Endothelial cell of umbilical vein (primary cell): ENCODE data around the gene TEF. TPM values are rescaled to one million over a fixed set of nuclear protein-coding genes. Genes with fewer than 3 reads are reported as not detected.

ENCODE experiments used
- BruUV-seq: library from RNA; stranded (reverse); fragments of 400-500 nt; replicated peaks from 2 replicates; lab custom pipeline; 2021; lab: Mats Ljungman, UMichigan
- CTCF ChIA-PET: fragments of 300-600, 350-600 bp; sonication (Branson Sonifier 250); formaldehyde crosslinking; loops from one replicate; lab custom pipeline; 2021; ENCODE audit warnings: antibody characterized with exemption, inconsistent platforms; lab: Charles Lee
- POLR2A ChIA-PET: fragments of 300-600, 350-600 bp; sonication (Branson Sonifier 250); formaldehyde crosslinking; loops from one replicate; lab custom pipeline; 2021; ENCODE audit warnings: antibody characterized with exemption, inconsistent platforms; lab: Charles Lee
- DNase-seq: peaks from one replicate; pipeline ENCODE4 v3.0.0-alpha.2; 2011; ENCODE audit warnings: low read depth, low spot score
- FAIRE-seq: peaks from 2 replicates; lab custom pipeline; 2011; peaks lifted over from hg19 to GRCh38; lab: Jason Lieb, UNC
- H2AFZ ChIP-seq: 2 replicates; pipeline ENCODE4 v1.6.0; 2012; ENCODE audit warnings: low read depth, low read length, control low read depth, inconsistent platforms
- H3K27ac ChIP-seq: 2 replicates; pipeline ENCODE4 v1.5.1; 2011; ENCODE audit warnings: low read depth, mild to moderate bottlenecking, control low read depth, low read length, moderate library complexity; ENCODE audit not compliant: insufficient read depth
- H3K27me3 ChIP-seq, 2 experiments: 2 replicates each; pipeline versions ENCODE4 v1.6.0 to v1.6.1; 2011; ENCODE audit warnings: low read length in 2 of 2, mixed read lengths in 1 of 2; ENCODE audit not compliant: control insufficient read depth in 2 of 2, insufficient read depth in 2 of 2
- H3K36me3 ChIP-seq, 2 experiments: 2 replicates in 1 of 2; 3 replicates in 1 of 2; pipeline ENCODE4 v1.5.1; 2011; ENCODE audit warnings: low read length in 2 of 2, mild to moderate bottlenecking in 1 of 2, moderate library complexity in 1 of 2; ENCODE audit not compliant: control insufficient read depth in 2 of 2, insufficient read depth in 2 of 2; ENCODE audit errors: extremely low read depth in 1 of 2
- H3K4me1 ChIP-seq: 3 replicates; pipeline ENCODE4 v1.5.1; 2011; ENCODE audit warnings: mild to moderate bottlenecking, low read length; ENCODE audit not compliant: control insufficient read depth, insufficient read depth; ENCODE audit errors: extremely low read depth
- H3K4me2 ChIP-seq: 2 replicates; pipeline ENCODE4 v1.6.1; 2011; ENCODE audit warnings: low read length, control low read depth, mixed read lengths; ENCODE audit not compliant: insufficient read depth
- H3K4me3 ChIP-seq, 3 experiments: fragments of 200-600 bp in 1 of 3; sonication (generic), shearing (Covaris generic) in 1 of 3; replicated peaks in 1 of 3; 2 replicates each; pipeline ENCODE4 v1.5.1; 2011 to 2016; ENCODE audit warnings: control low read depth in 3 of 3, low read length in 3 of 3, mild to moderate bottlenecking in 2 of 3, inconsistent platforms in 1 of 3, low read depth in 1 of 3, moderate library complexity in 1 of 3; ENCODE audit not compliant: insufficient read depth in 1 of 3
- H3K79me2 ChIP-seq: 2 replicates; pipeline ENCODE4 v1.6.0; 2012; ENCODE audit warnings: low read length, inconsistent platforms; ENCODE audit not compliant: control insufficient read depth, insufficient read depth
- H3K9ac ChIP-seq: replicated peaks from 2 replicates; pipeline ENCODE3; 2011; ENCODE audit warnings: low read length, control low read depth; ENCODE audit not compliant: insufficient read depth; ENCODE audit errors: extremely low read depth
- H3K9me1 ChIP-seq: replicated peaks from 3 replicates; pipeline ENCODE4 v1.6.0; 2011; ENCODE audit warnings: mild to moderate bottlenecking, low read length; ENCODE audit not compliant: control insufficient read depth, insufficient read depth; ENCODE audit errors: extremely low read depth
- H3K9me3 ChIP-seq: replicated peaks from 2 replicates; pipeline ENCODE4 v1.5.1; 2012; ENCODE audit warnings: low read length, inconsistent platforms; ENCODE audit not compliant: control insufficient read depth, insufficient read depth
- H4K20me1 ChIP-seq: replicated peaks from 2 replicates; pipeline ENCODE3; 2011; ENCODE audit warnings: mild to moderate bottlenecking, low read length; ENCODE audit not compliant: control insufficient read depth, insufficient read depth; ENCODE audit errors: extremely low read depth
- EZH2 ChIP-seq: IDR thresholded peaks from 2 replicates; pipeline ENCODE4 v1.6.1; 2012; ENCODE audit warnings: borderline replicate concordance, low read depth, mild to moderate bottlenecking, moderate library complexity, low read length, inconsistent platforms; ENCODE audit not compliant: severe bottlenecking
- FOS ChIP-seq: IDR thresholded peaks from 2 replicates; pipeline ENCODE4 v1.6.1; 2011; ENCODE audit warnings: mild to moderate bottlenecking, low read length, moderate library complexity, borderline replicate concordance; ENCODE audit not compliant: insufficient read depth
- GATA2 ChIP-seq: IDR thresholded peaks from 2 replicates; pipeline ENCODE4 v1.7.0; 2011; ENCODE audit warnings: low read depth, mild to moderate bottlenecking, moderate library complexity, mixed read lengths, low read length; ENCODE audit not compliant: insufficient read length, insufficient read depth
- JUN ChIP-seq: IDR thresholded peaks from 2 replicates; pipeline ENCODE4 v1.6.1; 2011; ENCODE audit warnings: borderline replicate concordance, low read depth; ENCODE audit not compliant: insufficient read length, insufficient read depth
- MYC ChIP-seq: IDR thresholded peaks from one replicate; pipeline ENCODE4 v1.6.1; 2011; ENCODE audit warnings: mild to moderate bottlenecking, low read depth, low read length
- POLR2A ChIP-seq: IDR thresholded peaks from 2 replicates; pipeline ENCODE4 v1.6.1; 2012; ENCODE audit warnings: low read depth, mild to moderate bottlenecking, control low read depth, low read length
- POLR2AphosphoS5 ChIP-seq: IDR thresholded peaks from 2 replicates; pipeline ENCODE4 v1.6.1; 2012; ENCODE audit warnings: low read depth, mild to moderate bottlenecking, control low read depth, low read length, moderate library complexity; ENCODE audit not compliant: insufficient read depth
- dilution Hi-C: fragments of 300-500 bp; cut with MboI; formaldehyde crosslinking; loops from one replicate; pipeline ENCODE4 v1.15.0; 2019; ENCODE audit warnings: low sequenced_read_pairs; ENCODE audit not compliant: extremely low pct_ligation_motif_present
- intact Hi-C: fragments of 100-400 bp; cut with micrococcal nuclease; formaldehyde crosslinking; loops from one replicate; pipeline ENCODE4 v1.10.0; 2022
- polyA plus RNA-seq, 4 experiments: library from polyadenylated mRNA; depleted of rRNA in 3 of 4; stranded (reverse) in 3 of 4; unstranded in 1 of 4; fragments of >200 nt; gene quantifications; 2 replicates each; pipeline versions ENCODE4 v1.2.1 to v1.2.3, GENCODE V29; 2011 to 2012; ENCODE audit warnings: missing spikeins in 1 of 4
- total RNA-seq: library from RNA; stranded (reverse); gene quantifications from 2 replicates; pipeline ENCODE4 v1.2.3, GENCODE V29; 2021
- TF ChIP-seq, protein P1 (sequence below): IDR thresholded peaks from 2 replicates; pipeline ENCODE4 v1.6.1; 2011; ENCODE audit not compliant: insufficient read depth, insufficient read length
- TF ChIP-seq, protein P2 (sequence below), 2 donors: IDR thresholded peaks; 1 replicate in 1 of 2; 2 replicates in 1 of 2; pipeline ENCODE4 v1.5.1; 2011; ENCODE audit warnings: low read length in 2 of 2, mild to moderate bottlenecking in 2 of 2, moderate library complexity in 2 of 2, control low read depth in 1 of 2, inconsistent platforms in 1 of 2, low read depth in 1 of 2; ENCODE audit not compliant: insufficient read depth in 1 of 2; ENCODE audit errors: extremely low read depth in 1 of 2

TEF gene
- total and polyA plus RNA-seq, 2 donors (not counting 3 experiments of a cell fraction or from before 2014, with no cell fraction given) = 2.2 to 4.0 TPM

DNA sequence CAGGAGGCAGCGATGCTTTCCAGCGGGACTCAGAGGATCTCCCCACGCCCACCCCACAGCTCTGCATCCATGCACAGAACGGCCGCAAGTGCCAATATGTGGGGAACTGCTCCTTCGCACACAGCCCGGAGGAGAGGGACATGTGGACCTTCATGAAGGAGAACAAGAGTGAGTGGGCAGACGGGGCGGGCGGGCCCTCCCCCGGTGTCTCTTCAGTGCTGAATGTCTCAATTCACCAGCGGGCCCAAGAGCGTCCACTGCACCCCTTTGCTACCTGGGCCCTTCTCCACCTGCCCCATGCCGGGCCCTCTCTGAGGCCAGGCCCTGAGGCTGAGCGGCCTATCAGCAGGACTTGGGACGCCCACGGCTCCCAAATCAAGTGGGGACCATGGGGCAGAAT lies 25.8 kb upstream of the TEF start:
- FAIRE-seq (no peak), DNase-seq (no peak)
- H3K27ac ChIP-seq = no peak overlapping the region
- no peak overlapping the region for H3K9ac ChIP-seq
- H3K9me1 ChIP-seq = no peaks in the 10 kb centered on the region
- intact Hi-C loops (no loop called here), dilution Hi-C loops (no loop called here)
- CTCF ChIA-PET = no interaction called here
- POLR2A ChIA-PET = no interaction called here
- H3K4me2 ChIP-seq = no peak overlapping the region
- TF ChIP-seq FOS = no peak
- TF ChIP-seq GATA2 = no peak
- TF ChIP-seq POLR2A = no peak
- no peak for TF ChIP-seq MYC
- no peak for TF ChIP-seq EZH2
- TF ChIP-seq, protein P1, sequence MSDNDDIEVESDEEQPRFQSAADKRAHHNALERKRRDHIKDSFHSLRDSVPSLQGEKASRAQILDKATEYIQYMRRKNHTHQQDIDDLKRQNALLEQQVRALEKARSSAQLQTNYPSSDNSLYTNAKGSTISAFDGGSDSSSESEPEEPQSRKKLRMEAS = no peak
- peaks cover 3 to 61% of the 10 kb centered on the region in 2 experiments for H3K36me3 ChIP-seq
- no peaks in the 10 kb centered on the region for H3K27me3 ChIP-seq
- H2AFZ ChIP-seq = no peak overlapping the region
- H3K4me1 ChIP-seq = no peaks in the 10 kb centered on the region
- no peaks in the 10 kb centered on the region for H3K9me3 ChIP-seq
- BruUV-seq = no TSS peak
- H3K4me3 ChIP-seq = no peak overlapping the region
- no peaks in the 10 kb centered on the region for H4K20me1 ChIP-seq
- H3K79me2 ChIP-seq = no peaks in the 10 kb centered on the region

DNA sequence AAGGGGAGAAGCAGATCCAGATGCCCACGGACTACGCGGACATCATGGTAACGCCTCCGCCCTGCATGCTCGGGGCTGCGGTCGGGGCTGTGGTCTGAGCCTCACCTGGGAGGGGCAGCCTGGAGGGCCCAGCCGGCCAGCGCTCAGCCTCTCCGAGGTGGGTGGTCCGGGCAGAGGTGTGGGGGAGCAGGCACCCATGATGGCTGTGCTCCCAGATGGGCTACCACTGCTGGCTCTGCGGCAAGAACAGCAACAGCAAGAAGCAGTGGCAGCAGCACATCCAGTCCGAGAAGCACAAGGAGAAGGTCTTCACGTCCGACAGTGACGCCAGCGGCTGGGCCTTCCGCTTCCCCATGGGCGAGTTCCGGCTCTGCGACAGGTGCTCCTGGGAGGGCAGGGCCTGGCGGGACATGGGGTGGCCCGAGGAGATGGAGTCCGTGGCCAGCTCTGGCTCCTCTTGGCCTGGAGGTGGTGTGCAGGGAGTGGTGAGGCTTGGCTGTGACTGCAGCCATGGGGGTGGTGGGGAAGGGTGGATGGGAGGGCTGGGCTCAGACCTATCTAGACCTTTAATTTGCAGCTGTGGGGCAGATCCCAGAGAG lies 25.2 kb upstream of the TEF start:
- Histone ChIP-seq H3K9ac (no peak overlapping the region), H3K79me2 (no peaks in the 10 kb centered on the region), H3K36me3 (peaks cover 3 to 57% of the 10 kb centered on the region in 2 experiments), H3K9me3 (no peaks in the 10 kb centered on the region), H3K4me2 (no peak overlapping the region), H3K4me1 (no peaks in the 10 kb centered on the region), H3K9me1 (no peaks in the 10 kb centered on the region), H3K27me3 (no peaks in the 10 kb centered on the region), H3K27ac (no peak overlapping the region), H4K20me1 (no peaks in the 10 kb centered on the region), H3K4me3 (no peak overlapping the region), H2AFZ (no peak overlapping the region)
- no peak for FAIRE-seq
- TF ChIP-seq, protein P2, sequence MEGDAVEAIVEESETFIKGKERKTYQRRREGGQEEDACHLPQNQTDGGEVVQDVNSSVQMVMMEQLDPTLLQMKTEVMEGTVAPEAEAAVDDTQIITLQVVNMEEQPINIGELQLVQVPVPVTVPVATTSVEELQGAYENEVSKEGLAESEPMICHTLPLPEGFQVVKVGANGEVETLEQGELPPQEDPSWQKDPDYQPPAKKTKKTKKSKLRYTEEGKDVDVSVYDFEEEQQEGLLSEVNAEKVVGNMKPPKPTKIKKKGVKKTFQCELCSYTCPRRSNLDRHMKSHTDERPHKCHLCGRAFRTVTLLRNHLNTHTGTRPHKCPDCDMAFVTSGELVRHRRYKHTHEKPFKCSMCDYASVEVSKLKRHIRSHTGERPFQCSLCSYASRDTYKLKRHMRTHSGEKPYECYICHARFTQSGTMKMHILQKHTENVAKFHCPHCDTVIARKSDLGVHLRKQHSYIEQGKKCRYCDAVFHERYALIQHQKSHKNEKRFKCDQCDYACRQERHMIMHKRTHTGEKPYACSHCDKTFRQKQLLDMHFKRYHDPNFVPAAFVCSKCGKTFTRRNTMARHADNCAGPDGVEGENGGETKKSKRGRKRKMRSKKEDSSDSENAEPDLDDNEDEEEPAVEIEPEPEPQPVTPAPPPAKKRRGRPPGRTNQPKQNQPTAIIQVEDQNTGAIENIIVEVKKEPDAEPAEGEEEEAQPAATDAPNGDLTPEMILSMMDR (IDR thresholded peaks at IDR 0.05; ENCODE audit: extremely low read depth in 1 of 2, insufficient read depth in 1 of 2, low read depth in 1 of 2, low read length in 2 of 2) = no peak
- no peak for TF ChIP-seq MYC
- TF ChIP-seq, protein P1 = no peak
- TF ChIP-seq POLR2A = no peak
- TF ChIP-seq GATA2 = no peak
- no peak for TF ChIP-seq POLR2AphosphoS5
- no peak for TF ChIP-seq JUN
- no peak for TF ChIP-seq EZH2
- TF ChIP-seq FOS = no peak
- dilution Hi-C loops = no loop called here
- CTCF ChIA-PET = interaction anchor here (1.2 kb wide), 1 partner anchor 9 kb away, joined by 3 read pairs; no protein-coding TSS in a partner anchor
- BruUV-seq = TSS peak; percentile 2
- no peak for DNase-seq
- intact Hi-C loops = no loop called here
- POLR2A ChIA-PET = no interaction called here
